H9 (cell line): ENCODE data around the gene MAN1A1. TPM values are rescaled to one million over a fixed set of nuclear protein-coding genes. Genes with fewer than 3 reads are reported as not detected.
A peak's percentile ranks its signal among the peaks of the same experiment; 100 is the strongest.

Source experiments
- DNase-seq: peaks from one replicate; pipeline ENCODE4 v3.0.0-alpha.2; 2017
- H2AFZ ChIP-seq: one replicate; pipeline ENCODE4 v1.6.1; 2013; ENCODE audit warnings: mild to moderate bottlenecking, low read length, control low read depth, moderate library complexity
- H2AK5ac ChIP-seq: 2 replicates; pipeline ENCODE4 v1.6.1; 2013; ENCODE audit warnings: low read length, control low read depth, mixed read lengths; ENCODE audit not compliant: insufficient read length
- H2BK120ac ChIP-seq: one replicate; pipeline ENCODE4 v1.6.1; 2013; ENCODE audit warnings: low read depth, mild to moderate bottlenecking, low read length, control low read depth, inconsistent platforms; ENCODE audit not compliant: poor library complexity, severe bottlenecking
- H2BK12ac ChIP-seq: 2 replicates; pipeline ENCODE4 v1.6.1; 2013; ENCODE audit warnings: low read length, control low read depth, mixed read lengths, low read depth; ENCODE audit not compliant: insufficient read length
- H2BK15ac ChIP-seq: 2 replicates; pipeline ENCODE4 v1.6.1; 2013; ENCODE audit warnings: low read depth, low read length, control low read depth
- H2BK20ac ChIP-seq: one replicate; pipeline ENCODE4 v1.6.1; 2013; ENCODE audit warnings: low read depth, mild to moderate bottlenecking, low read length, control low read depth, inconsistent platforms; ENCODE audit not compliant: poor library complexity, severe bottlenecking
- H2BK5ac ChIP-seq: 2 replicates; pipeline ENCODE4 v1.6.1; 2013; ENCODE audit warnings: low read length, control low read depth, mixed read lengths; ENCODE audit not compliant: insufficient read length
- H3K14ac ChIP-seq: 2 replicates; pipeline ENCODE4 v1.6.1; 2013; ENCODE audit warnings: low read length, control low read depth; ENCODE audit not compliant: insufficient read depth
- H3K18ac ChIP-seq: 2 replicates; pipeline ENCODE4 v1.6.1; 2013; ENCODE audit warnings: low read depth, mild to moderate bottlenecking, mixed read lengths, low read length, control low read depth; ENCODE audit not compliant: insufficient read length
- H3K23ac ChIP-seq: 2 replicates; pipeline ENCODE4 v1.6.1; 2013; ENCODE audit warnings: low read length, control low read depth, mixed read lengths, low read depth; ENCODE audit not compliant: insufficient read length
- H3K23me2 ChIP-seq: 2 replicates; pipeline ENCODE4 v1.6.1; 2013; ENCODE audit warnings: low read depth, mild to moderate bottlenecking, mixed read lengths, low read length, control low read depth; ENCODE audit not compliant: insufficient read length, poor library complexity, severe bottlenecking
- H3K27ac ChIP-seq: 2 replicates; pipeline ENCODE4 v1.5.1; 2013; ENCODE audit warnings: low read length, control low read depth, mixed read lengths, low read depth; ENCODE audit not compliant: insufficient read length
- H3K27me3 ChIP-seq: 2 replicates; pipeline ENCODE4 v1.6.1; 2013; ENCODE audit warnings: low read length, control low read depth, inconsistent platforms; ENCODE audit not compliant: insufficient read depth
- H3K4ac ChIP-seq: 2 replicates; pipeline ENCODE4 v1.6.1; 2013; ENCODE audit warnings: low read depth, mild to moderate bottlenecking, control low read depth, inconsistent platforms, low read length, moderate library complexity
- H3K4me1 ChIP-seq: 2 replicates; pipeline ENCODE4 v1.6.1; 2013; ENCODE audit warnings: low read length, control low read depth, inconsistent platforms; ENCODE audit not compliant: insufficient read depth
- H3K4me2 ChIP-seq: 2 replicates; pipeline ENCODE4 v1.6.1; 2013; ENCODE audit warnings: low read length, control low read depth, mixed read lengths; ENCODE audit not compliant: insufficient read length, insufficient read depth
- H3K56ac ChIP-seq: 2 replicates; pipeline ENCODE4 v1.6.1; 2013; ENCODE audit warnings: low read depth, mild to moderate bottlenecking, mixed read lengths, low read length, control low read depth; ENCODE audit not compliant: insufficient read length
- H3K79me1 ChIP-seq: 2 replicates; pipeline ENCODE4 v1.6.1; 2013; ENCODE audit warnings: low read depth, mild to moderate bottlenecking, moderate library complexity, low read length, control low read depth, inconsistent platforms; ENCODE audit not compliant: insufficient read depth, poor library complexity, severe bottlenecking
- H3K79me2 ChIP-seq: 2 replicates; pipeline ENCODE4 v1.6.1; 2013; ENCODE audit warnings: low read length, control low read depth, inconsistent platforms; ENCODE audit not compliant: insufficient read depth
- H3K9ac ChIP-seq: 2 replicates; pipeline ENCODE4 v1.6.1; 2013; ENCODE audit warnings: low read length, control low read depth, mixed read lengths; ENCODE audit not compliant: insufficient read length; ENCODE audit errors: extremely low read depth
- H3K9me3 ChIP-seq: one replicate; pipeline ENCODE4 v1.6.1; 2013; ENCODE audit warnings: low read depth, low read length, inconsistent platforms; ENCODE audit not compliant: control insufficient read depth
- H3T11ph ChIP-seq: one replicate; pipeline ENCODE4 v1.6.1; 2013; ENCODE audit warnings: mild to moderate bottlenecking, low read length, control low read depth, inconsistent platforms
- H4K20me1 ChIP-seq: one replicate; pipeline ENCODE4 v1.6.1; 2013; ENCODE audit not compliant: control insufficient read depth, insufficient read length, insufficient read depth
- H4K5ac ChIP-seq: 2 replicates; pipeline ENCODE4 v1.6.1; 2013; ENCODE audit warnings: low read depth, mild to moderate bottlenecking, mixed read lengths, low read length, control low read depth; ENCODE audit not compliant: insufficient read length
- H4K8ac ChIP-seq: replicated peaks from 2 replicates; pipeline ENCODE4 v1.6.1; 2013; ENCODE audit warnings: low read length, control low read depth, mixed read lengths, low read depth; ENCODE audit not compliant: insufficient read length
- H4K91ac ChIP-seq: 2 replicates; pipeline ENCODE4 v1.6.1; 2013; ENCODE audit warnings: low read depth, mild to moderate bottlenecking, moderate library complexity, mixed read lengths, low read length, control low read depth; ENCODE audit not compliant: insufficient read length
- H3K27ac Mint-ChIP-seq, 3 experiments: 2 replicates in 2 of 3; 3 replicates in 1 of 3; pipeline ENCODE4 v1.8.0; 2020 to 2021; ENCODE audit warnings: mixed read lengths in 3 of 3, mild to moderate bottlenecking in 1 of 3, moderate library complexity in 1 of 3
- H3K27me3 Mint-ChIP-seq: 2 replicates; pipeline ENCODE4 v1.8.0; 2021; ENCODE audit warnings: low read depth, mild to moderate bottlenecking, moderate library complexity, mixed read lengths
- H3K36me3 Mint-ChIP-seq, 3 experiments: 2 replicates in 2 of 3; 3 replicates in 1 of 3; pipeline ENCODE4 v1.8.0; 2020 to 2021; ENCODE audit warnings: low read depth in 3 of 3, mixed read lengths in 3 of 3; ENCODE audit not compliant: insufficient read depth in 1 of 3
- H3K4me1 Mint-ChIP-seq, 2 experiments: 2 replicates each; pipeline ENCODE4 v1.8.0; 2020; ENCODE audit warnings: mixed read lengths in 2 of 2
- H3K4me3 Mint-ChIP-seq, 2 experiments: 2 replicates in 1 of 2; 3 replicates in 1 of 2; pipeline ENCODE4 v1.8.0; 2020 to 2021; ENCODE audit warnings: mild to moderate bottlenecking in 2 of 2, mixed read lengths in 2 of 2, moderate library complexity in 1 of 2
- H3K9me3 Mint-ChIP-seq, 2 experiments: 2 replicates in 1 of 2; 3 replicates in 1 of 2; pipeline ENCODE4 v1.8.0; 2020; ENCODE audit warnings: mild to moderate bottlenecking in 2 of 2, mixed read lengths in 2 of 2, moderate library complexity in 1 of 2
- CTCF ChIP-seq: fragments of 200-600 bp; sonication (generic); conservative IDR thresholded peaks from 3 replicates; pipeline ENCODE4 v1.8.0; 2021; ENCODE audit warnings: antibody characterized with exemption, mild to moderate bottlenecking
- WGBS: extraction: QIAGEN DNeasy Blood & Tissue Kit; methylation state at CpG from one replicate; pipeline ENCODE4 v1.1.7; 2013; ENCODE audit warnings: missing lambda C conversion rate, low lambda C conversion rate, mixed read lengths; ENCODE audit not compliant: insufficient read length; ENCODE audit errors: extremely low coverage; 5-methylcytosine and 5-hydroxymethylcytosine counted together
- total RNA-seq: library from RNA; stranded (reverse); gene quantifications from 2 replicates; pipeline ENCODE4 v1.2.1, GENCODE V29; 2021

MAN1A1 gene
- total RNA-seq, 1 experiment from 2014 or later: 1.6 TPM

DNA sequence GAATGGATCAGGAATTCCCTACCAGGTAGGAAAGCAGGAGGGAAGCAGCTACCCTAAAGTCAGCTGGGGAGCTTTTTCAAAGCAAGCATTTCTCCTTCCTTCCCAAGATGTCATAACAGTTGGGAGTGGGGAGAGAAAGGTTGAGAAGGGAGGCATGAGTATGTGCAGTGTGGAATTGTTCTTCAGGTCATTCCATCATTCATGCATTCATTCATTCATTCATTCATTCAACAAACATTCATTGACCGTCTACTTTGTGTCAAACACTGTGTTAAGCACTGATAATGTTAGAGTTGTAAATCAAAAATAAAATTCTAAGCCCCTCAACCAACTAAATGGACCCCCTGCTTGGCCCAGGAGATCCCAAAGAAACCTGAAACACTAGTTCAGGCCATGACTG lies 221.9 kb downstream of the MAN1A1 start:
- Histone ChIP-seq H3K9me3 (no peaks in the 10 kb centered on the region), H3K27ac (no peak overlapping the region), H4K5ac (no peak overlapping the region), H3K4me2 (no peak overlapping the region), H2AFZ (no peak overlapping the region), H3K23me2 (no peaks in the 10 kb centered on the region), H3K56ac (no peak overlapping the region), H2BK120ac (no peak overlapping the region), H3K27me3 (no peaks in the 10 kb centered on the region), H4K91ac (no peak overlapping the region), H2BK5ac (no peak overlapping the region), H4K8ac (no peak overlapping the region), H3K9ac (no peak overlapping the region), H2BK12ac (no peak overlapping the region), H3K79me1 (no peaks in the 10 kb centered on the region), H4K20me1 (no peaks in the 10 kb centered on the region), H3K79me2 (no peaks in the 10 kb centered on the region), H2BK20ac (no peak overlapping the region), H3K14ac (no peak overlapping the region), H3K4me1 (no peaks in the 10 kb centered on the region; the same call in 1 of the 2 replicates), H2BK15ac (no peak overlapping the region), H3K18ac (no peak overlapping the region), H3K23ac (no peak overlapping the region), H2AK5ac (no peak overlapping the region), H3T11ph (no peak overlapping the region), H3K4ac (no peak overlapping the region)
- no peaks in the 10 kb centered on the region; a peak in 1 of 5 replicates for H3K9me3 Mint-ChIP-seq
- no peak for DNase-seq
- H3K4me1 Mint-ChIP-seq: peaks cover 24 to 32% of the 10 kb centered on the region in 2 experiments
- no peak overlapping the region for H3K4me3 Mint-ChIP-seq
- H3K27me3 Mint-ChIP-seq: no peaks in the 10 kb centered on the region
- H3K36me3 Mint-ChIP-seq: no peaks in the 10 kb centered on the region; a peak in 1 of 7 replicates
- TF ChIP-seq CTCF: no peak
- WGBS: no CpG with 5 or more reads among the region's 1 CpG
- peak overlapping the region in 1 of 3 experiments; percentile 33; a peak in 1 of 7 replicates for H3K27ac Mint-ChIP-seq
